Uterus (tissue), 2 donors: ENCODE results near the gene KCNK3.

ENCODE experiments used
- CTCF ChIP-seq, 4 experiments: fragments of 200-600 bp in 2 of 4; fragments of 450-650 bp in 2 of 4; sonication (generic) in 2 of 4; IDR thresholded peaks; one replicate each; pipeline ENCODE4 v1.5.1; 2016 to 2019; ENCODE audit warnings: antibody characterized with exemption in 4 of 4, mild to moderate bottlenecking in 2 of 4, moderate library complexity in 1 of 4
- POLR2A ChIP-seq, 2 donors: fragments of 450-650 bp; IDR thresholded peaks; one replicate each; pipeline ENCODE4 v1.6.1; 2016; ENCODE audit warnings: antibody characterized with exemption in 2 of 2, mild to moderate bottlenecking in 1 of 2, moderate library complexity in 1 of 2

- TF ChIP-seq CTCF (IDR thresholded peaks at IDR 0.05) (no peak), POLR2A (IDR thresholded peaks at IDR 0.05) (no peak)
Measured at GRCh38 chr2:26646986-26647672, 45.4 kb upstream of the KCNK3 start.
